ENCODE results near the gene CHRNA4. TPM values are rescaled to one million over a fixed set of nuclear protein-coding genes. Genes with fewer than 3 reads are reported as not detected.

The CHRNA4 gene
- total and polyA plus RNA-seq, 7 donors = 0.01 to 0.41 (median 0.24) TPM; not detected in 4

DNA sequence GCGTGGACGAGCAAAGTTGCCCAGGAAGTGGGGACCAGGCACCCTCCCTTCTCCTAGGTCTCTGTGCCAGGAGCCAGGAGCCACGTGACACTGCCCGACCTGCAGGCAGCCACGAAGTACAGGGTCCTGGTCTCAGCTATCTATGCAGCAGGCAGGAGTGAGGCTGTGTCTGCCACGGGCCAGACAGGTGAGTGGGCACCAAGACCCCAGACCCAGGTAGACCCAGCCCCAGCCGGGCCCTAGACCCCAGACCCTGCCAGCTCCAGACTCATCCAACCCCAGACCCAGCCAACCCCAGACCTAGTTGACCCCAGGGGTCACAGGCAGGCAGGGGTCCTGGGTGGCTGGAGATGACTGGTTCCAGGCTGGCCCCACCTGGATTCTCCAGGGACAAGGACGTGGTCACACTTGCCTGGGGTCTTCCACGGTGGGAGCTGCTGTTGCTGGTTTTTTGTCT, 47.1 kb downstream of the CHRNA4 start:
- H3K4me3 ChIP-seq = no peak overlapping the region
- intact Hi-C loops (cut with DNase I) = no loop called here
- no peak for ATAC-seq
- peak; percentile 11 to 41 for DNase-seq
- no peak overlapping the region for H3K27ac ChIP-seq
- H3K4me1 ChIP-seq = no peaks in the 10 kb centered on the region
- no peaks in the 10 kb centered on the region for H3K9me3 ChIP-seq
- TF ChIP-seq, protein P1, sequence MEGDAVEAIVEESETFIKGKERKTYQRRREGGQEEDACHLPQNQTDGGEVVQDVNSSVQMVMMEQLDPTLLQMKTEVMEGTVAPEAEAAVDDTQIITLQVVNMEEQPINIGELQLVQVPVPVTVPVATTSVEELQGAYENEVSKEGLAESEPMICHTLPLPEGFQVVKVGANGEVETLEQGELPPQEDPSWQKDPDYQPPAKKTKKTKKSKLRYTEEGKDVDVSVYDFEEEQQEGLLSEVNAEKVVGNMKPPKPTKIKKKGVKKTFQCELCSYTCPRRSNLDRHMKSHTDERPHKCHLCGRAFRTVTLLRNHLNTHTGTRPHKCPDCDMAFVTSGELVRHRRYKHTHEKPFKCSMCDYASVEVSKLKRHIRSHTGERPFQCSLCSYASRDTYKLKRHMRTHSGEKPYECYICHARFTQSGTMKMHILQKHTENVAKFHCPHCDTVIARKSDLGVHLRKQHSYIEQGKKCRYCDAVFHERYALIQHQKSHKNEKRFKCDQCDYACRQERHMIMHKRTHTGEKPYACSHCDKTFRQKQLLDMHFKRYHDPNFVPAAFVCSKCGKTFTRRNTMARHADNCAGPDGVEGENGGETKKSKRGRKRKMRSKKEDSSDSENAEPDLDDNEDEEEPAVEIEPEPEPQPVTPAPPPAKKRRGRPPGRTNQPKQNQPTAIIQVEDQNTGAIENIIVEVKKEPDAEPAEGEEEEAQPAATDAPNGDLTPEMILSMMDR (IDR thresholded peaks at IDR 0.05) = no peak
- peaks cover 0 to 32% (median 7%) of the 10 kb centered on the region in 3 donors for H3K27me3 ChIP-seq (ENCODE audit: insufficient read depth in 3 of 3, low read length in 2 of 3)
- 45 to 57% (median 54%) methylated on average over 7 to 9 of the region's 9 CpGs for WGBS, 3 donors
- H3K36me3 ChIP-seq (ENCODE audit: insufficient read depth in 1 of 2, low read depth in 1 of 2) = no peaks in the 10 kb centered on the region

DNA sequence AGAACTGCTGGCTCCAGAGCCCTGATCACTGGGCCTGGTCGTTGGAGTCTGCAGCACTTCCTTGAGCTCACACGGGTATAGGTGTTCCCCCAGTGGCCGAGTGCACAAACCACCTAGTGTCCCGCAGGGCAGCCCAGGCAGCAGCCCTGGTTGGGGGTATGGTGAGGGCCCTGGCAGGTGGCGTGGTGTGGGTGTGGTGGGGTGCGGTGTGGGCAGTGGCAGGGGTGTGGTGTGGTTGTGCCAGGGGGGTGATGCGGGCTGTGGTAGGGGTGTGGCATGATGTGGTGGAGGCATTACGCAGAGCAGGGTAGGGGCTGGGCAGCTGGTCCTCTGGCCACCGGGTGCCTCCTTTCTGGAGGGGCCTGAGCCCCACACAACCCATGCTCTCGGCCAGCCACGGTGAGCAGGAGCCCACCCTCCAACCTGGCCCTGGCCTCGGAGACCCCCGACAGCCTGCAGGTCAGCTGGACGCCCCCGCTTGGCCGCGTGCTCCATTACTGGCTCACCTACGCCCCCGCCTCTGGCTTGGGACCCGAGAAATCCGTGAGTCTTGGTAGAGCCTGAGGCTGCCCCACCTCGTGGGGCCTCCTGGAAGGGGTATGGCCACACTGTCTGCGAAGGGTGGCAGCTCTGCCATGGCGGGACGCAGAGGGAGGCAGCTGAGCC, 47.7 kb downstream of the CHRNA4 start:
- DNase-seq (peak; percentile 8 to 40), ATAC-seq (no peak)
- WGBS, 3 donors = 59 to 67% (median 60%) methylated on average over 18 to 25 of the region's 25 CpGs
- Histone ChIP-seq H3K27me3 (ENCODE audit: insufficient read depth in 3 of 3, low read length in 2 of 3) (peaks cover 0 to 38% (median 10%) of the 10 kb centered on the region in 3 donors), H3K36me3 (ENCODE audit: insufficient read depth in 1 of 2, low read depth in 1 of 2) (no peaks in the 10 kb centered on the region), H3K4me1 (no peaks in the 10 kb centered on the region), H3K4me3 (no peak overlapping the region), H3K9me3 (no peaks in the 10 kb centered on the region), H3K27ac (no peak overlapping the region)
- TF ChIP-seq, protein P1 (IDR thresholded peaks at IDR 0.05) = no peak
- intact Hi-C loops (cut with DNase I) = no loop called here

DNA sequence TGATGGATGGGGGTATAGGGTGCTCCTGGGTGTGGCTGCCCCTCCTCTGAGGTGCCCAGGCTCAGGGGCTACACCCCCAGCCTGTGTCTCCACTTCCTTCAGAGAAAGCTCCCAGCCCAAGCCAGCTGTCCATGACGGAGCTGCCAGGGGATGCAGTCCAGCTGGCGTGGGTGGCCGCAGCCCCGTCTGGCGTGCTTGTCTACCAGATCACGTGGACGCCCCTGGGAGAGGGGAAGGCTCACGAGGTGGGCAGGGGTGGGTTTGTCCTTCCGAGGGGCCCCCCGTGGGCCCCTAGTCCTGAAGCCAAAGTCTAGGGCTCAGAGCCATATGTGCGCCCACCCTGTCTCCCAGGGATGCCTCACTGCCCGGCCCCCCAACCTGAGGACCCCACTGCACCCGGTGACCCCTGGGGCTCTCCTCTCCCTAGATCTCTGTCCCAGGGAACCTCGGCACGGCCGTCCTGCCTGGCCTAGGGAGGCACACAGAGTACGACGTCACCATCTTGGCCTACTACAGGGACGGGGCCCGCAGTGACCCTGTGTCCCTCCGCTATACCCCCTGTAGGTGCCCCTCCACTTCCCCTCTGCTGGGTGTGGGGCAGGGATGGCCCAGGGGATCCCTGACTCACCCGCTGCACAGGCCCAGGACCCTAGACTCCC, 48.3 kb downstream of the CHRNA4 start:
- intact Hi-C loops (cut with DNase I) = no loop called here
- Histone ChIP-seq H3K4me3 (no peak overlapping the region), H3K27me3 (ENCODE audit: insufficient read depth in 3 of 3, low read length in 2 of 3) (peaks cover 0 to 45% (median 10%) of the 10 kb centered on the region in 3 donors), H3K36me3 (ENCODE audit: insufficient read depth in 1 of 2, low read depth in 1 of 2) (no peaks in the 10 kb centered on the region), H3K9me3 (no peaks in the 10 kb centered on the region), H3K27ac (no peak overlapping the region), H3K4me1 (no peaks in the 10 kb centered on the region)
- DNase-seq = peak; percentile 11 to 57
- TF ChIP-seq, protein P1 (IDR thresholded peaks at IDR 0.05) = no peak
- no peak for ATAC-seq
- 37 to 53% (median 46%) methylated on average over 15 to 22 of the region's 22 CpGs for WGBS, 3 donors

DNA sequence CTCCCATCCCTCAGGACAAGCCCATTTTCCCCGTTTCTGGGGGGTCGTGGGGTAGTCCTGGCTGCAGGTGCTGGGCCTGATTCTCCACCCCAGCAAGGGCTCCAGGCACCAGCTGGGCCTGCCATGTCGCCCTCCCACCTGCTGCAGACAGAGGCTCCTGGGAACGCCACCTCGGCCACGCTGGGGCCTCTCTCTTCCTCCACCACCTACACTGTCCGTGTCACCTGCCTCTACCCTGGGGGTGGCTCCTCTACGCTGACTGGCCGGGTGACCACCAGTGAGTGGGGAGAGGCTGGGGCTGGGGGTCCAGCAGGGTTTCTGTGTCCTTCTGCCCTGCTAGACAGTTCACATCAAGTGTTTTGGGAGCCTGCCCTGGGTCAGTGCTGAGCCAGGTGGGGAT, 48.9 kb downstream of the CHRNA4 start:
- 34 to 45% (median 40%) methylated on average over 7 to 9 of the region's 9 CpGs for WGBS, 3 donors
- intact Hi-C loops (cut with DNase I) = no loop called here
- ATAC-seq (no peak), DNase-seq (peak; percentile 4 to 28)
- H3K4me1 ChIP-seq = no peaks in the 10 kb centered on the region
- H3K4me3 ChIP-seq = no peak overlapping the region
- no peaks in the 10 kb centered on the region for H3K36me3 ChIP-seq (ENCODE audit: insufficient read depth in 1 of 2, low read depth in 1 of 2)
- H3K27me3 ChIP-seq (ENCODE audit: insufficient read depth in 3 of 3, low read length in 2 of 3) = peaks cover 0 to 50% (median 10%) of the 10 kb centered on the region in 3 donors
- TF ChIP-seq, protein P1 (IDR thresholded peaks at IDR 0.05) = no peak
- no peak overlapping the region for H3K27ac ChIP-seq
- H3K9me3 ChIP-seq = no peaks in the 10 kb centered on the region

Data from psoas muscle (tissue), 8 donors.